ENCODE measurements around the gene CLDN19. TPM values are rescaled to one million over a fixed set of nuclear protein-coding genes. Genes with fewer than 3 reads are reported as not detected.

The CLDN19 gene
- total and polyA plus RNA-seq, 2 of the 8 experiments (the other 6 are each of a cell fraction or from before 2014, with no cell fraction given): 9.7 to 17.2 TPM

GRCh38 chr1:42737257-42737656 is 2.8 kb downstream of the CLDN19 start (continued):
- TF ChIP-seq, protein P1, sequence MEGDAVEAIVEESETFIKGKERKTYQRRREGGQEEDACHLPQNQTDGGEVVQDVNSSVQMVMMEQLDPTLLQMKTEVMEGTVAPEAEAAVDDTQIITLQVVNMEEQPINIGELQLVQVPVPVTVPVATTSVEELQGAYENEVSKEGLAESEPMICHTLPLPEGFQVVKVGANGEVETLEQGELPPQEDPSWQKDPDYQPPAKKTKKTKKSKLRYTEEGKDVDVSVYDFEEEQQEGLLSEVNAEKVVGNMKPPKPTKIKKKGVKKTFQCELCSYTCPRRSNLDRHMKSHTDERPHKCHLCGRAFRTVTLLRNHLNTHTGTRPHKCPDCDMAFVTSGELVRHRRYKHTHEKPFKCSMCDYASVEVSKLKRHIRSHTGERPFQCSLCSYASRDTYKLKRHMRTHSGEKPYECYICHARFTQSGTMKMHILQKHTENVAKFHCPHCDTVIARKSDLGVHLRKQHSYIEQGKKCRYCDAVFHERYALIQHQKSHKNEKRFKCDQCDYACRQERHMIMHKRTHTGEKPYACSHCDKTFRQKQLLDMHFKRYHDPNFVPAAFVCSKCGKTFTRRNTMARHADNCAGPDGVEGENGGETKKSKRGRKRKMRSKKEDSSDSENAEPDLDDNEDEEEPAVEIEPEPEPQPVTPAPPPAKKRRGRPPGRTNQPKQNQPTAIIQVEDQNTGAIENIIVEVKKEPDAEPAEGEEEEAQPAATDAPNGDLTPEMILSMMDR (IDR thresholded peaks at IDR 0.05; ENCODE audit: control extremely low read depth in 1 of 3, insufficient read depth in 1 of 3, low read depth in 1 of 3, low read length in 3 of 3): no peak
- no peak for TF ChIP-seq BRCA1 (IDR thresholded peaks at IDR 0.05; ENCODE audit: low read depth, low read length)
- no peak for TF ChIP-seq SP2 (IDR thresholded peaks at IDR 0.05; ENCODE audit: low read length)
- TF ChIP-seq POLR2AphosphoS5 (IDR thresholded peaks at IDR 0.05; ENCODE audit: low read depth, low read length): no peak
- no peak for TF ChIP-seq RFX5 (IDR thresholded peaks at IDR 0.05; ENCODE audit: borderline replicate concordance, low read depth, low read length)
- no peak for TF ChIP-seq RXRA (IDR thresholded peaks at IDR 0.05; ENCODE audit: insufficient read depth, low read depth, low read length)

Measured in H1 (cell line).